Measurements from ENCODE around the gene GNB4. TPM values are rescaled to one million over a fixed set of nuclear protein-coding genes. Genes with fewer than 3 reads are reported as not detected.

The GNB4 gene
- total RNA-seq, 1 donor from 2014 or later: 11.9 TPM

- peaks cover 59% of the 10 kb centered on the region for H3K4me1 ChIP-seq
- DNase-seq: no peak
Measured at GRCh38 chr3:179428876-179429548, 22.3 kb downstream of the GNB4 start.

GRCh38 chr3:179425075-179425474 lies 26.2 kb downstream of the GNB4 start:
- TF ChIP-seq CTCF (IDR thresholded peaks at IDR 0.05; ENCODE audit: borderline replicate concordance): no peak
- H3K4me3 ChIP-seq: no peak overlapping the region
- DNase-seq: no peak
- H3K36me3 ChIP-seq: peaks cover 32% of the 10 kb centered on the region
- intact Hi-C loops (cut with micrococcal nuclease): no loop called here
- H3K27ac ChIP-seq (replicated peaks): no peak overlapping the region
- H3K27me3 ChIP-seq (ENCODE audit: low read depth): no peaks in the 10 kb centered on the region
- no peaks in the 10 kb centered on the region for H3K9me3 ChIP-seq (replicated peaks)
- H3K4me1 ChIP-seq: peaks cover 38% of the 10 kb centered on the region

More at GRCh38 chr3:179428876-179429548, 22.3 kb downstream of the GNB4 start:
- intact Hi-C loops (cut with micrococcal nuclease): no loop called here
- no peak overlapping the region for H3K4me3 ChIP-seq
- H3K9me3 ChIP-seq (replicated peaks): no peaks in the 10 kb centered on the region
- no peaks in the 10 kb centered on the region for H3K27me3 ChIP-seq (ENCODE audit: low read depth)
- no peak overlapping the region for H3K27ac ChIP-seq (replicated peaks)
- H3K36me3 ChIP-seq: peaks cover 21% of the 10 kb centered on the region
- no peak for TF ChIP-seq CTCF (IDR thresholded peaks at IDR 0.05; ENCODE audit: borderline replicate concordance)

- H3K4me1 ChIP-seq: peaks cover 19% of the 10 kb centered on the region
- H3K36me3 ChIP-seq: peaks cover 54% of the 10 kb centered on the region
- DNase-seq: no peak
- H3K27me3 ChIP-seq (ENCODE audit: low read depth): no peaks in the 10 kb centered on the region
- peak overlapping the region; percentile 59 for H3K27ac ChIP-seq (replicated peaks)
- no peak overlapping the region for H3K4me3 ChIP-seq
- intact Hi-C loops (cut with micrococcal nuclease): loop anchor here (5.0 kb wide), 1 partner anchor 136 kb away; no protein-coding TSS in a partner anchor
- peak; percentile 81 for TF ChIP-seq CTCF (IDR thresholded peaks at IDR 0.05; ENCODE audit: borderline replicate concordance)
- no peaks in the 10 kb centered on the region for H3K9me3 ChIP-seq (replicated peaks)
Measured at GRCh38 chr3:179421500-179421899, 29.8 kb downstream of the GNB4 start.

- no peak for DNase-seq
- peaks cover 29% of the 10 kb centered on the region for H3K36me3 ChIP-seq
- H3K4me1 ChIP-seq: peaks cover 33% of the 10 kb centered on the region
- intact Hi-C loops (cut with micrococcal nuclease): no loop called here
- H3K27ac ChIP-seq (replicated peaks): no peak overlapping the region
- no peak overlapping the region for H3K4me3 ChIP-seq
- no peak for TF ChIP-seq CTCF (IDR thresholded peaks at IDR 0.05; ENCODE audit: borderline replicate concordance)
- H3K27me3 ChIP-seq (ENCODE audit: low read depth): no peaks in the 10 kb centered on the region
- no peaks in the 10 kb centered on the region for H3K9me3 ChIP-seq (replicated peaks)
Measured at GRCh38 chr3:179418610-179419009, 32.7 kb downstream of the GNB4 start.

- no peaks in the 10 kb centered on the region for H3K27me3 ChIP-seq (ENCODE audit: low read depth)
- TF ChIP-seq CTCF (IDR thresholded peaks at IDR 0.05; ENCODE audit: borderline replicate concordance): no peak
- H3K4me1 ChIP-seq: peaks cover 22% of the 10 kb centered on the region
- no peak overlapping the region for H3K4me3 ChIP-seq
- H3K27ac ChIP-seq (replicated peaks): no peak overlapping the region
- intact Hi-C loops (cut with micrococcal nuclease): no loop called here
- no peaks in the 10 kb centered on the region for H3K9me3 ChIP-seq (replicated peaks)
- DNase-seq: no peak
- H3K36me3 ChIP-seq: peaks cover 40% of the 10 kb centered on the region
Measured at GRCh38 chr3:179416681-179417080, 34.6 kb downstream of the GNB4 start.

Measured in left ventricle myocardium inferior (tissue), 1 donor.